SKM-1 (cell line): ENCODE measurements around the gene KRCC1.
"Not testable (repeated sequence)": the region's sequence is repeated elsewhere in the genome, so short reads cannot be mapped to it uniquely, and the experiment has no call there.

Experiments
- DNase-seq: peaks from one replicate; lab custom pipeline; 2025; ENCODE audit not compliant: unreplicated experiment; lab: John Stamatoyannopoulos, UW

KRCC1 gene

DNA sequence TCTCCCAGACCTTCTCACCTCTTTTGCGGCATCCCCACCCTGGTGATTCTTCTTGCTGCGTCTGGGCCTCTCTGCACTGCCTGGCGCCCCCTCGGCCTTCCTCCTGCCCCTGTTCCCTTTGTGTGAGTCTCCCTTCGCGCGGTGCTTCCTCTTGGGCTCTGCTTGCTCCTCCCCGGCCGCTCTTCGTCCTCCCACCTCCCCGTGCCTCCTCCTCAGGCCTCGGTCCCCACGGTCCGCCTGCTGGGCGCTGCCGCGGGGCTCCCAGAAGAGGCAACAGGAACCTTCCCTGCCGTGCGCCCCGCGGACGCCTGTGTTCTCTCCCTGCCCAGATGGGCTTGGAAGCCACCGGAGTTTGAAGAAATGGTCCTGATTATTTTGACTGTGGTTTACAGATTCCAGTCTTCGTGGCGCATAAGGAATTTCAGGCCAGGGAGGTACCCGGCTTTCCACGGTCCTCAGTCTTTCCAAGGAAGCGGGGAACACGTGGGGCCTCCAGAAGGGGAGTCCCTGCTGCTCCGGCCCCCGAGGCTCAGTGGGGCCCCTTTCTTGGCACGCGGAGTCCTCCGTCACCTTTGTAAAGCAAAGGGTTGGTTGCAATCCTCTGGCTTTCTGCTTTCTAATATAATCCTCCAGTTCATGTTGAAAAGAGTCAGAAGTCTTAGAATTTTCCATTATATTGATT lies 52.4 kb downstream of the KRCC1 start:
- DNase-seq = no peak

DNA sequence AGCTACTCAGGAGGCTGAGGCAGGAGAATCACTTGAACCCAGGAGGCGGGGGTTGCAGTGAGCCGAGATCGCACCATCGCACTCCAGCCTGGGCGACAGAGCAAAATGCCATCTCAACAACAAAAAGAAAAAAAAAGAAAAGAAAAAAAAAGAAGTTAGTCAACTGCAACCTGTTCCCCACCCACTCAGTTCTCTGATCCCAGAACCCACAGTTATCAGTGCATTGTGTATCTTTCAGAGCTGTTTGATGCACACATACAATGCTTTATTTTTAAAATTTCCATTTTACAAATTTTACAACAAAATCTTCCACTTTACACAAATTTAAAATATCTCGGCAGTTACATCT lies 53.2 kb downstream of the KRCC1 start:
- DNase-seq = no peak

DNA sequence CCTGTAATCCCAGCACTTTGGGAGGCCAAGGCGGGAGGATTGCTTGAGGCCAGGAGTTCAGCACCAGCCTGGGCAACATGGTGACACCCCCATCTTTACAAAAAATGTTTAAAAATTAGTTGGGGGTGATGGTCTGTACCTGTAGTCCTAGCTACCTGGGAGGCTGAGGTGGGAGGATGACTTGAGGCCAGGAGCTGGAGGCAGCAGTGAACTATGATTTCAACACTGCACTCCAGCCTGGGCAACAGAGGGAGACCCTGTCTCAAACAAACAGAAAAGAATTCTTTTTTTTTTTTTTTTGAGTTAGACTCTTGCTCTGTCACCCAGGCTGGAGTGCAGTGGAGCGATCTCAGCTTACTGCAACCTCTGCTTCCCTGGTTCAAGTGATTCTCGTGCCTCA lies 55.1 kb downstream of the KRCC1 start:
- not testable (repeated sequence) for DNase-seq

DNA sequence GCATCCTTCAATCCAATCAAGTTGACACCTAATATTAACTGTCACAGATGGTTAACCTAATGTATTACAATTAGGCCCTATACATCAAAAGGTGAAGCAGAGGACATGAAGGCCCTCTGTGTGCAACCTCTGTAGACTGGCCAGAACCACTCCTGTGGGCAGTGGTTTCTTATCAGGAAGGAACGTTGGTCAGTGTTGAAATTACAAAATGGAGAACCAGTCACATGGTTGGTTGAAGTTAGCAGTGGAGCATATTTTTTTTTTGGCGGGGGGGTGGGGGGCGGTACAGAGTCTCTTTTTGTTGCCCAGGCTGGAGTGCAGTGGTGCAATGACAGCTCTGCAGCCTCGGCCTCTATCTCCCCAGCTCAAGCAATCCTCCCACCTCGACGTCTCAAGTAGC lies 59.0 kb downstream of the KRCC1 start:
- DNase-seq = no peak

DNA sequence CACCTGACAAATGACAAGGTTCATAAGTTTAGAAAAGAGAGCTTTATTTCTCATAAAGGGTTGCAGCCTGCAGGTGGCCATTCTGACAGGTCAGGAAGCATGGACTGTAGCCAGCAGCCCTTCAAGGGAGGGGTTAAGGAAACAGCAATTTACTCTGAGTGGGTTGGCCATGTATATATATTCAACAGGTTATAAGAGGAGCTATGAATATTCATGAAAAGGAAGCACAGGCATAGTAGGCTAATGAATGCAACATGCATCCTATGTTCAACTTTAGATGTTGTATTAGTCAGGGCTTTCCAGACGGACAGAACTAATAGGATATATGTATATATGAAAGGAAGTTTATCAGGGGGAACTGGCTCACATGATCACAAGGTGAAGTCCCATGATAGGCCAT lies 59.8 kb downstream of the KRCC1 start:
- no peak for DNase-seq

DNA sequence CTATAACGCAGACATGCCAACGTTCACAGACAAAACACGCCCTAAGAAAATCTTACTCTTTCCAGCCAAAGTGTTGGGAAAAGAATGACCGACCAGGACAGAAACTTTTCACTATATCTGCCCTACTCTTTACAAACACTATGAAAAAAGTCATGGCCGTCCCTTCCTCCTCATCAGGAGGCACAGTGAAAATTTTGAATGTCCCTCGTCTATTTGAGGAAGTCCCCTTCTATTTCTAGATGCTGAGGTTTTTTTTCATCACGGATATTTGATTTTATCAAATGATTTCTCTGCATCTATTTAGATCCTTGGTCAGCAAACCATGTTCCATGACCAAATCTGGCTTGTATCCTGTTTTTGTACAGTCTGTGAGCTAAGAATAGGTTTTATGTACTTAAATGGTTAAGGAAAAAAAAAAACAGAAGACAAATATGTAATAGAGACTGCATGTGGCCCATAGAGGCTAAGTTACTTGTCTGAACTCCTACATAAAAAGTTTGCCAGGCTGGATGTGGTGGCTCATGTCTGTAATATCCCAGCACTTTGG lies 61.2 kb downstream of the KRCC1 start:
- DNase-seq = not testable (repeated sequence)

DNA sequence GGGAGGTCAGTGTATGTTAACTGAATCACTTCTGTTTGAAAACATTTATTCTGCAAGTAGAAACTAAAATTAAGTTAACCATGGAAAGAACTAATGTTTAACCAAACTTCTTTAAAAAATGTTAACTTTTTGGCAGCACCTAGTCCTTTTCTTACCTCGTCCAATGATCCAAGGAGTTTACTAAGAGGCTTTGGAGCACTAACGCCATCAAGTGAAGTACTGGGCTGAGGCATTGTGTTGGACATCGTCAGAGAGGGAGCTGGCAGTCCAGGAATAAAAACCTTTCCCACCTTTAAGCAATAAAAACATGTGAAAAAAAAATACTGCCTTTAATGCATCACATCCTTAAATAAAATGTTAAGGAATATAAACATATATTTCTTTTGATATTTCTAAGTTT lies 63.0 kb downstream of the KRCC1 start:
- not testable (repeated sequence) for DNase-seq

DNA sequence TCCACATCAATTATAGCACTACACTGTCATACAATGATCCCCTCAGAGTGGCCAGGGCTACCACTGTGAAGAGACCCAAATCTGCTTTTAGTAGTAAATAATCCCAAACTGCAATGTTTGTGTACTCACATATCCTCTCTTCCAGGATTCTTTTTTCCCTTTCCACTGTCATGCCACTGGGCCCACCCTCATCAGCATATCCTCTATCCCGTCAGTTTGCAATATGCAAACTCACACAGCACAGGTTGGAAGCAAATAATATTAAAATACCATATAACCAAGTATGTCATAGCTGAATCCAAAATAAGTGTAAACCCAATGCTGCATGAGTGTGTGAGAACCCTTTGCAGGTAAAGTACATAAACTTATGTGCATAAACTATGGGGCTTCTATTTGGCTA lies 68.1 kb downstream of the KRCC1 start:
- DNase-seq = not testable (repeated sequence)

DNA sequence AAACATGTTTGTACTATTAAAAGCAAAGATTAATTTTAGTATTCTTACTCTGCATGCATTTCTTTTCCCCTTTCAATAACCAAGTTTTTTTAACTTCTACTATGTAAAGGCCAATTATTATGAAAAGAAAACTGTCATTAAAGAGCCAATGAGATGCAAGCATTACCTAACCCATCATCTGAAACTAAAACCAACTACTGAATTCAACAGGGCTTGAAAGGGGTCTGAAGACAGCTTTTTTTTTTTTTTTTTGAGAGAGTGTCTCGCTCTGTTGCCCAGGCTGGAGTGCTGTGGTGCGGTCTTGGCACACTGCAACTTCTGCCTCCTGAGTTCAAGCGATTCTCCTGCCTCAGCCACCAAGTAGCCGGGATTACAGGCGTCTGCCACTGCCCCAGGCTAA lies 69.7 kb downstream of the KRCC1 start:
- DNase-seq = not testable (repeated sequence)

DNA sequence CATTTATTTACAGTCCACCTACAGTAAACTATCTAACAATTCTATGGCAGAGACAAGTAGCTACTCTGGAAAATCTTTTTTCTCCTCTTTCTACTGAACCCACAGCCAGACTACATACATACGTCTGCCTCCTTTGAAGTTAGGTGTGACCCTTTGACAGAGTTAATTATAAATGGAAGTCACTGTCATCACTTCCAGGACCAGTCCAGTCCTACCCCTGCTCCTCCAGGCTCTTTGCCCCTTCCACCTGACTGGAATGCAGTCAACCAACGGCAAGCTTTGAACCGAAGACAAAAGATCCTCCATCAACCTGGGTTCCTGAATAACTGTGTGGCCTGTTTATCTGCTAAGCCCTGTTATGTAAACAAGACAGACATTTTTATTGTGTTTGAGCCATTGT lies 74.4 kb downstream of the KRCC1 start:
- not testable (repeated sequence) for DNase-seq
